Bronchial epithelial cell (primary cell): ENCODE results near the gene TOM1. TPM values are rescaled to one million over a fixed set of nuclear protein-coding genes. Genes with fewer than 3 reads are reported as not detected.

Experiments used
- DNase-seq: peaks from one replicate; pipeline ENCODE4 v3.0.0-alpha.2; 2010; ENCODE audit warnings: low read depth
- FAIRE-seq: peaks from 2 replicates; lab custom pipeline; 2011; peaks lifted over from hg19 to GRCh38; lab: Jason Lieb, UNC
- H3K27me3 ChIP-seq: 2 replicates; pipeline ENCODE4 v1.5.1; 2011; ENCODE audit warnings: low read length; ENCODE audit not compliant: control insufficient read depth, insufficient read depth
- H3K36me3 ChIP-seq: 2 replicates; pipeline ENCODE4 v1.5.1; 2011; ENCODE audit warnings: low read length; ENCODE audit not compliant: control insufficient read depth, insufficient read depth
- H3K4me3 ChIP-seq: 2 replicates; pipeline ENCODE4 v1.5.1; 2011; ENCODE audit warnings: mild to moderate bottlenecking, low read depth, low read length, control low read depth
- total RNA-seq: library from RNA; depleted of rRNA; stranded (reverse); fragments of >200 nt; gene quantifications from 2 replicates; pipeline ENCODE4 v1.2.1, GENCODE V29; 2014
- TF ChIP-seq, protein P1 (sequence below): IDR thresholded peaks from 2 replicates; pipeline ENCODE4 v1.5.1; 2011; ENCODE audit warnings: mild to moderate bottlenecking, moderate library complexity, low read length, control low read depth, inconsistent platforms; ENCODE audit not compliant: insufficient read depth, severe bottlenecking

The TOM1 gene
- total RNA-seq, 1 donor from 2014 or later: 22.6 TPM

DNA sequence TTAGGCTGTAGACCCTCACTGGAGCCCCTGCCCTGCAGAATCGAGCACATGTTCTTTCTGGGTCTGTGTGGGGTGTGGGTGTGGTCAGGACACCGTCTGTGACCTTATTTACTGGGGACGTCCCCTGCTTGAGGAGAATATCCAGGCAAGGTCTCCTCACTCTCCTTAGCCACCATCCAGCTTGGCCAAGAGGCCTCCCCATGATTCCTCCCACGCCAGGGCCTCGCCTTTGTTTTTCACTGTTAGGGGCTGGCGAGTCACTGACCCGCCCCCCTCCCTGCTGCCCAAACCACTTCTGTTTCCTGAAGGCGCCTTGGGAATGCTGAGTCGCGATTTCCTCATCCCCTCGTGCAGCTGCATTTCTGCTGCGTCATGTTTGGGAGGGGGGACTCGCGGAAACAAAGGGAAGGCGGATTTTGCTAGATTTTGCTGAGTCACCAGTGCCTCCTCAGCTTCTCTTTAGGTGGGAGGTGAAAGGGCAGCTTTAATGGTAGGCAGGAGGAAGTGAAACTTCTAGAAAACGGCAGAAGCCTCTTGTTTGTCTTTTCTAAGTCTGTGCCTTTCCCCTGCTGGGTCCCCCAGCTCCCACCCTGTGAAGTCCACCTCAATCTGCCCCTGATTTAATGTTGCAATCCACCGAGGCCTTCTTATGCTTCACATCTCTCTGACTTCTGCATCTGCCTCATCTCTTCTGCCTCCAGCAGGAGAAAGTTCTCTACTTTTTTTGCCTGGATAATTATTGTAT lies 77.2 kb downstream of the TOM1 start:
- Histone ChIP-seq H3K27me3 (no peaks in the 10 kb centered on the region), H3K36me3 (no peaks in the 10 kb centered on the region), H3K4me3 (no peak overlapping the region)
- TF ChIP-seq, protein P1, sequence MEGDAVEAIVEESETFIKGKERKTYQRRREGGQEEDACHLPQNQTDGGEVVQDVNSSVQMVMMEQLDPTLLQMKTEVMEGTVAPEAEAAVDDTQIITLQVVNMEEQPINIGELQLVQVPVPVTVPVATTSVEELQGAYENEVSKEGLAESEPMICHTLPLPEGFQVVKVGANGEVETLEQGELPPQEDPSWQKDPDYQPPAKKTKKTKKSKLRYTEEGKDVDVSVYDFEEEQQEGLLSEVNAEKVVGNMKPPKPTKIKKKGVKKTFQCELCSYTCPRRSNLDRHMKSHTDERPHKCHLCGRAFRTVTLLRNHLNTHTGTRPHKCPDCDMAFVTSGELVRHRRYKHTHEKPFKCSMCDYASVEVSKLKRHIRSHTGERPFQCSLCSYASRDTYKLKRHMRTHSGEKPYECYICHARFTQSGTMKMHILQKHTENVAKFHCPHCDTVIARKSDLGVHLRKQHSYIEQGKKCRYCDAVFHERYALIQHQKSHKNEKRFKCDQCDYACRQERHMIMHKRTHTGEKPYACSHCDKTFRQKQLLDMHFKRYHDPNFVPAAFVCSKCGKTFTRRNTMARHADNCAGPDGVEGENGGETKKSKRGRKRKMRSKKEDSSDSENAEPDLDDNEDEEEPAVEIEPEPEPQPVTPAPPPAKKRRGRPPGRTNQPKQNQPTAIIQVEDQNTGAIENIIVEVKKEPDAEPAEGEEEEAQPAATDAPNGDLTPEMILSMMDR: no peak
- FAIRE-seq (no peak), DNase-seq (peak; percentile 93)

DNA sequence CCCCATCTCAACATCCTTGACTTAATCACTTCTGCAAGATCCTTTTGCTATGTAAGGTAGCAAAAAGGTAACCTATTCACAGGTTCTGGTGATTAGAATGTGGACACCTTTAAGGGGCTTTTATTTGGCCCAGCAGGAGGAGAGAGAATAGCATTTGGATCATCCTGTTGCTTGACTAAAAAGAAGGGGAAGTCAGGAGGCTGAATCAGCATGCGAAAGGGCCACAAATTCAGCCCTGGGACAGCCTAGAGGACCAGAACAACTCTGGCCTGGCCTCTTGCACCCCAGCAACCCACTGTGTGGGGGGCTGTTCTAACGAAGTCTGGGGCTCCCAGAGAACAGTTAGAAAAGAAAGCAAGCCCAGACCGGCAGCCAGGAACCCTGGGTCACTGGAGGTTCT lies 78.0 kb downstream of the TOM1 start:
- DNase-seq (no peak), FAIRE-seq (no peak)
- no peaks in the 10 kb centered on the region for H3K27me3 ChIP-seq
- H3K4me3 ChIP-seq: no peak overlapping the region
- TF ChIP-seq, protein P1: no peak
- H3K36me3 ChIP-seq: no peaks in the 10 kb centered on the region

DNA sequence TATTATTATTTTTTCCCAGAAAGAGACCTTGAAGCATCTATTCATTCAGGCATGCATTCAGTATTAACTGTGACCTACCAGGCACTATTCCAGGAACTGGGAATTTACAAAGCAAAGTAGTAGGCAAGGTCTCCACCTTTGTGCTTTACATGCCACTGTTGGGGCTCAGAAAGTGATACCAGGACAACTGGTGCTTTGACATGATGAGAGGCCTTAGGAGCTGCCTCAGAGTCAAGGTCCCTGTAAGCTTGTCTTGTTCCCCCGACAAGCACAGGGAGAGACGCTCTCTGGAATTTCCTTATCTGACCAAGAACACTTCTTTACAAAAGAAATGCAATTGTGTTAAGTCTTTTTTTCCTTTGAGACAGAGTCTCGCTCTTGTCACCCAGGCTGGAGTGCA lies 78.9 kb downstream of the TOM1 start:
- H3K4me3 ChIP-seq: no peak overlapping the region
- TF ChIP-seq, protein P1: no peak
- H3K27me3 ChIP-seq: no peaks in the 10 kb centered on the region
- no peak for FAIRE-seq
- no peaks in the 10 kb centered on the region for H3K36me3 ChIP-seq
- no peak for DNase-seq

DNA sequence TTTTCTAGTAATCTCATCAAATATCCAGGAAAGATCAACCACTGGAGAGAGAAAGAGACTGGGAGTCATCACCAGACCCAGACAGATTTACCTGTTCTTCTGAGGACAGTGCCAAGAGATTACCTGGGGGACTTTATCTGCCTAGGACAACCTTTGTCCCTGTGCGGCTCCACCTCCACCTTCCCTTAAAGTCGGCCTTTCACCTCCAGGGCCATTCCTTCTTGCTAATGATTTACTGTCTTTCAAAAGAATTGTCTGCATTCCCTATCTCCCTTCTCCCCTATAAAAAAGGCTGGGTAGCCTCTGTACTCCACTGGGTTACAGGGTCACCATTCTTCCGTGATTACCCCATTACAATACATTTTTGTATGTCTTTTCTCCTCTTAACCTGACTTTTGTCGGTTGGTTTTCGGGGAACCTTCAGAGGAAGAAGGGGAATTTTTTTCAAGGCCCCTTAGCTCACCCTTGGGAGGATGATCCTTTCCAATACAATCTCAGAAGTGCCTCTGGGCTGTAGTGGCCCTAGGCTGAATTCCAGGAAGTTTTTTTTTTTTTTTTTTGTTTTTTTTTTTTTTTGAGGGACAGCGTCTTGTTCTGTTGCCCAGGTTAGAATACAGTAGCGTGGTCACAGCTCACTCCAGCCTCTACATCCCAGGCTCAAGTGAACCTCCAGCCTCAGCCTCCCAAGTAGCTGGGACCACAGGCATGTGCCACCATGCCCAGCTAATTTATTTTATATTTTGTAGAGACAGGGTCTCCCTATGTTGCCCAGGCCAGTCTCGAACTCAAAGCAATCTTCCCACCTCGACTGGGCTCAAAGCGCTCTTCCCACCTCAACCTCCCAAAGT lies 79.7 kb downstream of the TOM1 start:
- DNase-seq: no peak
- no peak for FAIRE-seq

DNA sequence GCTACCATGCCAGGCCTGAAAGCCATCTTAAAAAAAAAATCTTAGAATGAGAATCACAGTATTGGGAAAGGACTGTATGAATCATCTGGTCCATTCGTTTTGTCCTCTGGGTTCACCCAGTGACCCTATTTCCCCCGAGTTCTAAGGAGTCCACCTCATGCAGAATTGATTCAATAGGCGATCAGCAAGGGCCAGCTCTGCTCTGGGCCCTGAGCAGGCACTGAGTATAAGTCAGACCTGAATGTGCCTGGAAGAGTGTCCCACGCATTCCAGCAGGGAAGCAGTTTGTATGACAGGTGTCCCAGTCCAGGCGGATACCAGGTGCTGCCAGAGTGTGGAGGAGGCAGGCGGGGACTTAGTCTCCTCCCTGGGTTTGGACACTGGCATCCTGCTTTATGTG lies 80.3 kb downstream of the TOM1 start:
- H3K4me3 ChIP-seq: no peak overlapping the region
- H3K27me3 ChIP-seq: no peaks in the 10 kb centered on the region
- FAIRE-seq: no peak
- H3K36me3 ChIP-seq: no peaks in the 10 kb centered on the region
- TF ChIP-seq, protein P1: no peak
- DNase-seq: peak; percentile 37

More for the DNA sequence above, 79.7 kb downstream of the TOM1 start:
- no peak overlapping the region for H3K4me3 ChIP-seq
- no peaks in the 10 kb centered on the region for H3K36me3 ChIP-seq
- H3K27me3 ChIP-seq: no peaks in the 10 kb centered on the region
- TF ChIP-seq, protein P1: no peak
